KOPT-K1 (cell line): ENCODE data around the gene STX8.
"Not testable (repeated sequence)": the region's sequence is repeated elsewhere in the genome, so short reads cannot be mapped to it uniquely, and the experiment has no call there.

Experiments used
- H3K27ac ChIP-seq: fragments of 200-600 bp; sonication (generic); 2 replicates; pipeline ENCODE4 v1.5.1; 2016; ENCODE audit warnings: antibody characterized with exemption, mild to moderate bottlenecking, low read depth, low read length; ENCODE audit not compliant: poor library complexity, severe bottlenecking
- H3K36me3 ChIP-seq: fragments of 200-600 bp; sonication (generic); 2 replicates; pipeline ENCODE4 v1.5.1; 2017; ENCODE audit warnings: antibody characterized with exemption, mild to moderate bottlenecking, low read length, moderate library complexity; ENCODE audit not compliant: insufficient read depth
- H3K9me3 ChIP-seq: fragments of 200-600 bp; sonication (generic); 2 replicates; pipeline ENCODE4 v1.5.1; 2017; ENCODE audit warnings: antibody characterized with exemption, low read length, mild to moderate bottlenecking; ENCODE audit not compliant: insufficient read depth, poor library complexity, severe bottlenecking

Gene STX8

GRCh38 chr17:9451934-9452333 lies 123.7 kb downstream of the STX8 start:
- Histone ChIP-seq H3K9me3 (no peaks in the 10 kb centered on the region), H3K27ac (no peak overlapping the region), H3K36me3 (no peaks in the 10 kb centered on the region)

GRCh38 chr17:9447298-9447697 lies 128.3 kb downstream of the STX8 start:
- not testable (repeated sequence) for H3K36me3 ChIP-seq, H3K27ac ChIP-seq, H3K9me3 ChIP-seq

- H3K36me3 ChIP-seq = no peaks in the 10 kb centered on the region
- no peak overlapping the region for H3K27ac ChIP-seq
- no peaks in the 10 kb centered on the region for H3K9me3 ChIP-seq
These were observed 129.1 kb downstream of the STX8 start for GRCh38 chr17:9446528-9446927.

- H3K36me3 ChIP-seq = no peaks in the 10 kb centered on the region
- H3K9me3 ChIP-seq = no peaks in the 10 kb centered on the region
- H3K27ac ChIP-seq = no peak overlapping the region
These were observed 130.2 kb downstream of the STX8 start for GRCh38 chr17:9445424-9445823.

- Histone ChIP-seq H3K9me3 (no peaks in the 10 kb centered on the region), H3K36me3 (no peaks in the 10 kb centered on the region), H3K27ac (no peak overlapping the region)
These were observed 130.9 kb downstream of the STX8 start for GRCh38 chr17:9444687-9445086.

- H3K27ac ChIP-seq = no peak overlapping the region
- H3K9me3 ChIP-seq = no peaks in the 10 kb centered on the region
- no peaks in the 10 kb centered on the region for H3K36me3 ChIP-seq
These were observed 131.8 kb downstream of the STX8 start for GRCh38 chr17:9443811-9444210.

- H3K9me3 ChIP-seq = no peaks in the 10 kb centered on the region
- no peak overlapping the region for H3K27ac ChIP-seq
- H3K36me3 ChIP-seq = no peaks in the 10 kb centered on the region
These were observed 135.8 kb downstream of the STX8 start for GRCh38 chr17:9439851-9440250.

GRCh38 chr17:9436630-9437029 lies 139.0 kb downstream of the STX8 start:
- no peaks in the 10 kb centered on the region for H3K9me3 ChIP-seq
- H3K36me3 ChIP-seq = no peaks in the 10 kb centered on the region
- no peak overlapping the region for H3K27ac ChIP-seq

- no peaks in the 10 kb centered on the region for H3K9me3 ChIP-seq
- H3K36me3 ChIP-seq = no peaks in the 10 kb centered on the region
- H3K27ac ChIP-seq = no peak overlapping the region
These were observed 140.5 kb downstream of the STX8 start for GRCh38 chr17:9435165-9435564.

- Histone ChIP-seq H3K27ac (no peak overlapping the region), H3K36me3 (no peaks in the 10 kb centered on the region), H3K9me3 (no peaks in the 10 kb centered on the region)
These were observed 141.0 kb downstream of the STX8 start for GRCh38 chr17:9434642-9435057.

- no peaks in the 10 kb centered on the region for H3K36me3 ChIP-seq
- H3K9me3 ChIP-seq = no peaks in the 10 kb centered on the region
- H3K27ac ChIP-seq = no peak overlapping the region
These were observed 142.6 kb downstream of the STX8 start for GRCh38 chr17:9432934-9433421.

GRCh38 chr17:9432134-9432885 lies 143.3 kb downstream of the STX8 start:
- no peak overlapping the region for H3K27ac ChIP-seq
- no peaks in the 10 kb centered on the region for H3K36me3 ChIP-seq
- no peaks in the 10 kb centered on the region for H3K9me3 ChIP-seq

- H3K27ac ChIP-seq = no peak overlapping the region
- no peaks in the 10 kb centered on the region for H3K9me3 ChIP-seq
These were observed 144.0 kb downstream of the STX8 start for GRCh38 chr17:9431620-9432019.

GRCh38 chr17:9427465-9428315 lies 147.9 kb downstream of the STX8 start:
- Histone ChIP-seq H3K36me3 (no peaks in the 10 kb centered on the region), H3K27ac (no peak overlapping the region), H3K9me3 (no peaks in the 10 kb centered on the region)

More at GRCh38 chr17:9431620-9432019, 144.0 kb downstream of the STX8 start:
- no peaks in the 10 kb centered on the region for H3K36me3 ChIP-seq

GRCh38 chr17:9424071-9424640 lies 151.5 kb downstream of the STX8 start:
- no peaks in the 10 kb centered on the region for H3K36me3 ChIP-seq
- H3K27ac ChIP-seq = no peak overlapping the region
- peaks cover 6% of the 10 kb centered on the region for H3K9me3 ChIP-seq
